Measurements from ENCODE around the gene PTDSS2.

PTDSS2 gene

DNA sequence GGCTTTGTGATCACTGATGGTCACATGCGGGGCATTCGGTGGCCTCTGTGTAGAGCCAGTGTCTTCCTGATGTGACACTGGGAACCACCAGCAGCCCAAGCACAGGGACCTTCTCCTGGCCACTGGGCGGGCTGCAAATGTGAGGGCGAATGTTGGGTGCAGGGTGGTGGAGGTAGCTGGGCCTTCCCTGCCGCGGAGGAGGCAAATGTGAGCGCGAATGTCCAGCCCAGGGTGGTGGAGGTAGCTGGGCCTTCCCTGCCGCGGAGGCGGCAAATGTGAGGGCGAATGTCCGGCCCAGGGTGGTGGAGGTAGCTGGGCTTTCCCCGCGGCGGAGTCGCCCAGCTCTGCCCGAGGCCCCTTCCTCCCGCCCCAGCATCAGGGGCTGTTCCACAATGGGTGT, 23.3 kb downstream of the PTDSS2 start:
- TF ChIP-seq, protein P1, sequence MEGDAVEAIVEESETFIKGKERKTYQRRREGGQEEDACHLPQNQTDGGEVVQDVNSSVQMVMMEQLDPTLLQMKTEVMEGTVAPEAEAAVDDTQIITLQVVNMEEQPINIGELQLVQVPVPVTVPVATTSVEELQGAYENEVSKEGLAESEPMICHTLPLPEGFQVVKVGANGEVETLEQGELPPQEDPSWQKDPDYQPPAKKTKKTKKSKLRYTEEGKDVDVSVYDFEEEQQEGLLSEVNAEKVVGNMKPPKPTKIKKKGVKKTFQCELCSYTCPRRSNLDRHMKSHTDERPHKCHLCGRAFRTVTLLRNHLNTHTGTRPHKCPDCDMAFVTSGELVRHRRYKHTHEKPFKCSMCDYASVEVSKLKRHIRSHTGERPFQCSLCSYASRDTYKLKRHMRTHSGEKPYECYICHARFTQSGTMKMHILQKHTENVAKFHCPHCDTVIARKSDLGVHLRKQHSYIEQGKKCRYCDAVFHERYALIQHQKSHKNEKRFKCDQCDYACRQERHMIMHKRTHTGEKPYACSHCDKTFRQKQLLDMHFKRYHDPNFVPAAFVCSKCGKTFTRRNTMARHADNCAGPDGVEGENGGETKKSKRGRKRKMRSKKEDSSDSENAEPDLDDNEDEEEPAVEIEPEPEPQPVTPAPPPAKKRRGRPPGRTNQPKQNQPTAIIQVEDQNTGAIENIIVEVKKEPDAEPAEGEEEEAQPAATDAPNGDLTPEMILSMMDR (IDR thresholded peaks at IDR 0.05), result no peak
- Histone ChIP-seq H3K4me3 (no peak overlapping the region), H3K27ac (no peak overlapping the region)
- DNase-seq (ENCODE audit: low spot score), result no peak

DNA sequence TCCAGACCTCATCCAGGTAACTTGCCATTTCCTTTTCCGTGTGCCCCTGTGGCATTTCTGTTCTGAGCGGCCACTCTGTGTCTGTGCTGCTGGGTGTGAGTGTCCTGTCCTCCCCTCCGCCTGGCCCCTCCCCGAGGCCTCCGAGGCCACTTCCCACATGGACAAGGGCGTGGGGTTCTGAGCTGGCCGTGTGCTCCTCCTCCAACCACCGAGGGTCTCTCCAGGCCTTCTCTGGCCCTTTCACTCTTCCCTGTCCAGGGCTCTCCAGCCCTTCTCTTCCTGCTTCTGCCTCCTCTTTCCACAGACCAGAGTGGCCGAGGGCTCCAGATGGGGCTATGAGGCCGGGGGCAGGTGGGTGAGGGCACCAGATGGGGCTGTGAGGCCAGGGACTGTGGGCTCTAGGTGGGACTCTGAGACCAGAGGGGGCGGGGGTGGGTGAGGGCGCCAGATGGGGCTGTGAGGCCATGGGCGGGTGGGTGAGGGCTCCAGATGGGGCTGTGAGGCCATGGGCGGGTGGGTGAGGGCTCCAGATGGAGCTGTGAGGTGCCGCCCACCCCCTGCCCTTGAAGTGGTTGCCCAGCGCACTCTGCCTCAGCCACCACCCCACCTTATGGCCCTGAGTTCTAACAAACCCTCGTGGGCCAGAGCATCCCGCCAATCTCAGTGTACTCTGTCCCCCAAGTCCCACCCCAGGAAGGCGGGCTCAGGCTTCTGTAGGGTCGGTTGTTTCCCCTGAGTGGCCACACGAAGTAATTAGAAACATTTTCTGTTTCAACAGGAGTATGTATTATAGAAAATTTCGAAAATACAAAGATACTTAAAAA, 24.1 kb downstream of the PTDSS2 start:
- no peak for DNase-seq (ENCODE audit: low spot score)
- Histone ChIP-seq H3K4me3 (no peak overlapping the region), H3K27ac (no peak overlapping the region)
- TF ChIP-seq, protein P1 (IDR thresholded peaks at IDR 0.05), result no peak

DNA sequence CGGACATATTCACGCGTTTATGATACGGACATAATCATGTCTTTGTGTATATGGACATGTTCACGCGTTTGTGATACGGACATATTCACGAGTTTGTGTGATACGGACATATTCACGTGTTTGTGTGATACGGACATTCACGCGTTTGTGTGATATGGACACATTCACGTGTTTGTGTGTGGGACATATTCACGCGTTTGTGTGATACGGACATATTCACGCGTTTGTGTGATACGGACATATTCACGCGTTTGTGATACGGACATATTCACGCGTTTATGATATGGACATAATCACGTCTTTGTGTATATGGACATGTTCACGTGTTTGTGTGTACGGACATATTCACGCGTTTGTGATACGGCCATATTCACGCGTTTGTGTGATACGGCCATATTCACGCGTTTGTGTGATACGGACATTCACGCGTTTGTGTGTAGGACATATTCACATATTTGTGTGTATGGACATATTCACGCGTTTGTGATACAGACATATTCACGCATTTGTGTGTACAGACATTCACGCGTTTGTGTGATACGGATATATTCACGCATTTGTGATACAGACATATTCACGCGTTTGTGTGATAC, 24.9 kb downstream of the PTDSS2 start:
- TF ChIP-seq, protein P1 (IDR thresholded peaks at IDR 0.05), result no peak
- Histone ChIP-seq H3K4me3 (no peak overlapping the region), H3K27ac (no peak overlapping the region)
- no peak for DNase-seq (ENCODE audit: low spot score)

DNA sequence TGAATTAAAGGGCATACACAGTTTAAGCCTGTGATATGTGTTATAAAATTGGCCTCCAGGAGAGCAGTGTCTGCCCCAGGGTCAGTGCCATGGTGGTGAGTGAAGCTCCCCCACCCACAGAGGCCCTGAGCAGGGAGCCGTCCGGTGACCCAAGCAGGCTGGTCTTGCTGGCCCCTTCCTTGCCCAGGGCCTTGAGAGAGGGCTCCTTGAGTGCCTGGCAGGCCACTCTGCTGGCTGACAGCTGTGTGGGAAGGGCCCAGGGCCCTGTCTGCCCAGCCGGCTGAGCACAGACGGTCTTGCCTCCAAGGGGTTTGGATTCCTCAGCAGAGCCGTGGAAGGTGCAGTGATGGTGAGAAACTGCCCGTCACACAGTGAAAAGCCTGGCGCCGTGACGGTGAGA, 25.9 kb downstream of the PTDSS2 start:
- DNase-seq (ENCODE audit: low spot score), result no peak
- H3K27ac ChIP-seq, result no peak overlapping the region
- TF ChIP-seq, protein P1 (IDR thresholded peaks at IDR 0.05), result no peak
- no peak overlapping the region for H3K4me3 ChIP-seq

DNA sequence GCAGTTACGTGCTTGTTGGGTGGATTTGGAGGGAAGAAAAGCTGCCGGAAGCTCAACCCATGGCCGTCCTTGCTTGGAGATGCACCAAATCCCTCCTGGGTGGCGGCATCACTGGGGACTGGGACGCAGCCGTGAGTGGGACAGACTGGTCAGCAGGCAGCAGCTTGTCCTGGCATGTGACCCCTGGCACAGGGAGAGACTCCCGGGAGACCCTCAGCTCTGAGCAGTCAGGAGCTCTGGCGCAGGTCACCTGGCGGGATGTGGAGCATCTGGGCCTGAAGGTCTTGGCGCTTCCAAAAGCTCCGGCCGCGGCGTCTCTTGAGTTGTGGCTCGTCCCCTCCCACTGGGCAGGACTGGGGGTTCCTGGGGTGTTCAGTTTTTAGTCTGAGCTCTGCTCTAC, 26.3 kb downstream of the PTDSS2 start:
- DNase-seq (ENCODE audit: low spot score), result no peak
- Histone ChIP-seq H3K27ac (no peak overlapping the region), H3K4me3 (no peak overlapping the region)
- TF ChIP-seq, protein P1 (IDR thresholded peaks at IDR 0.05), result no peak

DNA sequence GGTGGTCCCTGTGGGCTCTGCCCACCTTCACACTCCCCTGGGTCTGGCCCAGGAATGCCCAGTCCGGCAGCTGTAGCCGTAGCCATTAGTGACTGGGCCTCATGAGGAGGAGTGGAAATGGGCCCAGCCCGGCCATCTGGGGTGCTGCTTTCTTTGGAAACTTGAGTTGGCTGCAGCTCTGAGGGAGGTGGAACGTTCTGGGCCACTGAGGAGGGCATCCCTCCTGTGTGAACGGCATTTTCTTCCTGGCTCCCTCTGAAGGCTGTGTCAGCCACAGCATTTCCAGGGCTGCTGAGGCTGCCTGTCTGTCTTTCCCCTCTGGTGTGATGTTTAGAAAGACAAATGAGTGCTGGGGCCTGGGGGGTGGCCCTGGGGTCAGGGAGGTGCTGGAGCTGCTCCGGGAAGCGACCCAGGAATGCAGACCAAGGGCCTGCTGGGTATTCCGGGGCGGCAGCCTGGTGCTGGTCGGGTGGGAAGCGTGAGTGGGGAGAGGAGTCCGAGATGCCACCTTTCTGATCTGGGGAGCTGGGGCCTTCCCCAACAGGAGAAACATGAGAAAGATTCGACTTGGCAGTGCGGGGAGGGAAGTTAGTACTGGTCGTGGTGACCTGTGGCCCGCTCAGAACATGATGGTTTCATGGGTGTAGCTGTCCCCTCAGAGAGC, 27.1 kb downstream of the PTDSS2 start:
- H3K27ac ChIP-seq, result no peak overlapping the region
- TF ChIP-seq, protein P1 (IDR thresholded peaks at IDR 0.05), result no peak

More for the DNA sequence above, 27.1 kb downstream of the PTDSS2 start:
- no peak overlapping the region for H3K4me3 ChIP-seq
- no peak for DNase-seq (ENCODE audit: low spot score)

Measured in coronary artery (tissue), 2 donors.